GM12874 (cell line): Measurements from ENCODE around the gene SPTY2D1.
A peak's percentile ranks its signal among the peaks of the same experiment; 100 is the strongest.

Experiments
- TF ChIP-seq, protein P1 (sequence below): IDR thresholded peaks from 2 replicates; pipeline ENCODE4 v1.5.1; 2011; ENCODE audit warnings: low read depth, mild to moderate bottlenecking, control low read depth, low read length, moderate library complexity; ENCODE audit not compliant: insufficient read depth

The SPTY2D1 gene

DNA sequence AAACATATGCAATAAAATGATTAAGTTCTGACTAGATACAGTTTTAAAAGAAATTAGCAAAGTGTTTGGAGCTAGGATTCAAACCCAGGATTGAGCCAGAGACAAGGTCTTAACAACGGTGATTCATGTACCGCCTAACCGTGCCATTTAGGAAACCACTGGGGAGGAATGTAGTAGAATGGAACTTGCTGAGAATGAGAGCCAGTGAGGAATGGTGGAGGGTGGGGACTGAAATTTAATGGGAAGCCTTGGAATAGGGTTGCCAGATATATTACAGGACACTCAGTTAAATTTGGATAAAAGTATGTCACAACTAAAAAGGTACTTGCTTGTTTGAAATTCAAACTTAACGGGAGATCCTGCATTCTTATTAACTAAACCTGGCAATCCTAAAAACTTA, 34.0 kb upstream of the SPTY2D1 start:
- TF ChIP-seq, protein P1, sequence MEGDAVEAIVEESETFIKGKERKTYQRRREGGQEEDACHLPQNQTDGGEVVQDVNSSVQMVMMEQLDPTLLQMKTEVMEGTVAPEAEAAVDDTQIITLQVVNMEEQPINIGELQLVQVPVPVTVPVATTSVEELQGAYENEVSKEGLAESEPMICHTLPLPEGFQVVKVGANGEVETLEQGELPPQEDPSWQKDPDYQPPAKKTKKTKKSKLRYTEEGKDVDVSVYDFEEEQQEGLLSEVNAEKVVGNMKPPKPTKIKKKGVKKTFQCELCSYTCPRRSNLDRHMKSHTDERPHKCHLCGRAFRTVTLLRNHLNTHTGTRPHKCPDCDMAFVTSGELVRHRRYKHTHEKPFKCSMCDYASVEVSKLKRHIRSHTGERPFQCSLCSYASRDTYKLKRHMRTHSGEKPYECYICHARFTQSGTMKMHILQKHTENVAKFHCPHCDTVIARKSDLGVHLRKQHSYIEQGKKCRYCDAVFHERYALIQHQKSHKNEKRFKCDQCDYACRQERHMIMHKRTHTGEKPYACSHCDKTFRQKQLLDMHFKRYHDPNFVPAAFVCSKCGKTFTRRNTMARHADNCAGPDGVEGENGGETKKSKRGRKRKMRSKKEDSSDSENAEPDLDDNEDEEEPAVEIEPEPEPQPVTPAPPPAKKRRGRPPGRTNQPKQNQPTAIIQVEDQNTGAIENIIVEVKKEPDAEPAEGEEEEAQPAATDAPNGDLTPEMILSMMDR, result no peak

DNA sequence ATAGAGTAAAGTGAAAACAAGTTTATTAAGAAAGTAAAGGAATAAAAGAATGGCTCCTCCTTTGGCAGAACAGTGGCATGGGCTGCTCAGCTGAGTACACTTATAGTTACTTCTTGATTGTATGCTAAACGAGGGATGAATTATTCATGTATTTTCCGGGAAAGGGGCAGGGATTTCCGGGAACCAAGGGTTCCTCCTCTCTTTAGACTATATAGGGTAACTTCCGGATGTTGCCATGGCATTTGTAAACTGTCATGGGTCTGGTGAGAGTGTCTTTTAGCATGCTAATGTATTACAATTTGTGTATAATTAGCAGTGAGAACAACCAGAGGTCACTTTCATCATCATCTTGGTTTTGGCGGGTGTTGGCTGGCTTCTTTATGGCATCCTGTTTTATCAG, 23.5 kb upstream of the SPTY2D1 start:
- TF ChIP-seq, protein P1, result no peak

DNA sequence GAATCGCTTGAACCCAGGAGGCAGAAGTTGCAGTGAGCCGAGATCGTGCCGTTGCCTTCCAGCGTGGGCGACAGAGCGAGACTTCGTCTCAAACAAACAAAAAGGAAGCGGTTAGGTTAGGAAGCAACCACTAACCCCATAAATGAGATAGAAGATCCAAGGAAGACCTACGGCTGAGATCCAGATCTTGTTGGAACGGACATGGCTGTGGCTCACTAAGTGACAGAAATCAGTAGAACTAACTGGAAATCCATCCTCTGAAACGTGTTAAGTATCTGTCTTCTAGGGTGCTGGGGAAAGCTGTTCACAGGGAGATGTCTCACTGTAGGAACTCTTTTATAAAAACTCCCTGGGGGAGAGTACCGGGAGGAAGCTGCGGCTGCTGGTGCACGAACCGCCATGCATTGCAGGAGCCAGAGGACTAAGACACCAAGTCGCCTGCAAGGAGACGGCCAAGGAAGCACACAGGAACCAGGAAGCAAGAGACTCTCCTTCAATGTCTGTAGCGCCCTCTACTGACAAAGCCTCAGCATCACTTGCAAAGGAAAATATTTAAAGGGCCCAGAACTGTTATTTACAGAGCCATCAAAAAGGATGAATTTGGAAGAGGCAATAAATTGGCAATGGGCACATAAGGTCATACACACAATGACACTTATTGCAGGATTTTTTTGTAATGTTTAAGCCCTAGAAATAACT, 16.9 kb upstream of the SPTY2D1 start:
- TF ChIP-seq, protein P1, result peak; percentile 75

DNA sequence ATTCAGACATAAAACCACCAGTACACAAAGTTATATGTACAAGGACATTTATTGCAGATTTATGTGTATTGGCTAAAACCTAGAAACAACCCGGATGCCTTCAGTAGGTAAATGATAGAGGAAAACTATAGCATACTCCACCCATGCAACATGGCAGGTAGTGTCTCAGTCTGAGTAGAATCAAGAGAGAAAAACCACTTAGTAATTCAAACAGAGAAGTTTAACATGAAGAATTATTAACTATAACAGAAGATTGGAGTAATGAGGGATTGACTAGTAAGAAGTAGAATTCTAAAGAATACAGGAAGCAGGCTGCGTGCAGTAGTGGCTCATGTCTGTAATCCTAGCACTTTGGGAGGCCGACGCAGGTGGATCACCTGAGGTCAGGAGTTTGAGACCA, 16.2 kb upstream of the SPTY2D1 start:
- TF ChIP-seq, protein P1, result no peak

DNA sequence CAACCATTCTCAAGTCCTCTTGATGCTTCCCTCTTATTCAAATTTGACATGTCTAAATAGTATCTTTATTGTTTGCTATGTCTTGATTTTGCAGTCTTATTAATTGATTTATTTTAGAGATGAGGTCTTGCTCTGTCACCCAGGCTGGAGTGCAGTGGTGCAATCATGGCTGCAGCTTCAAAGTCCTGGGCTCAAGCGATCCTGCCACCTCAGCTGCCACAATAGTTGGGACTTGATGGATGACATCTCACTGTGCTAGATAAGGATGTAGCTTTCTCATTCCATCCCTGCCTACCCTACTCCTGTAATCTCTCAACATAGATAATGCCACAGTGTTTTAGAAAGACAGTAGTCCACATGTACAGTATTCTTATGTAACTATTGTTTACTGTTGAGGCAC, 7.5 kb upstream of the SPTY2D1 start:
- TF ChIP-seq, protein P1, result no peak

DNA sequence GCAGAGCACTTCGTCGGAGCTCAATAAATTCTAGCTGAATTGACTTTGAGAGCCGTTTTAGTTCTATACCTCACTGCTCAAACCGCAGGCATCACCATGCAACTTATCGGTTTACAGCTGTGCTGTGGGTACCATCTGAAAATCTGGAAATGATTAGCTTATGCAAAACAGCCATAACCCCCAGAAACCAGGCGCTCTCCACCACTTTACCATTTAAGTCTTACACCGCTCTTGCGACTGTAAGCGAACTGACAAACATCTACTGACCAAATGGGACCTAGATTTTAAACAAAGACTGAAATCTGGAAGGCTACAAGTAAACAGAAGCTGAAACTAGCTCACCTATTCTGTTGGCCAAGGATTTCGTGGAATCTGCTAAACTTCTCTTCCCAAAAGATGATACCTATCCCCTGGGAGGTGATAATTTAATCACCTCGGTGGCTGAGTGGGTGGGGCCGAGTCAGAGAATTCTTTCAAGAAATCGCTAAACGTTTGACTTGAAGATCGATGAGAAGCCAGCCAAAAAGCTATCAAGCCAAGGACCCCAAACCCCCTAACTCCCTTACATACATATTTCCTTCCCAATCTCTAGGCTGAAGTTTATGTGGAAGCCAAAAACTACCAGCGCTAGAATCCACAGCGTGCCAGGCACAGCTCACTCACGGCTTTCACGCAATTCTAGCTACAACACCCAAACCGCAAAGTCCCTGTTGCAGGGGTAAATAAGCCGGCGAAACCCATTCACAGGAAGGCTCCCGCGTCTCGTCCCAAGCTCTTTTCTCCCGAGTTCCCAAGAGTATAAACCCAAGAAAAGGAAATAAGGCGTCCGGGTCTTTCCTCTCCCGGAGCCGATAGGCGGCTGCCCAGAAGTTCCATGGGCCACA, 644 bp downstream of the SPTY2D1 start:
- TF ChIP-seq, protein P1, result no peak

DNA sequence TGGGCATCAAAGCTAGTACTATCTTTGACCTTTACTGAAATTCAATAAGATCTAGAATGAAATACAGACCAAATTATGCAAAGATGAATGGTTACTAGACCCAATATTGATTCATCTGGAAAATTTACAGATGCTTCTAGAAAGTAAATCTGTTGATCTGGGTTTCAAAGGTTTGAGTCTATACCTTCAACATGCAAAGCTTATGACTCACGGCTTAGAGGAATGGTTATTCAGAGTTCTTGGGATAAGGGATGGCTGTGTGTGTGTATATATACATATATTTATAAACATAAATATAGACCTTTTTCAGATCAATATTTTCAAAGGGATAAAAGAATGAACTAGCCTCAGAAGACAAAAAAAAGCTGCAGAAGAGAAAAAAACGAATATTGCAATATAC, 1.3 kb downstream of the SPTY2D1 start:
- TF ChIP-seq, protein P1, result no peak
